NCI-H1930 (cell line): ENCODE measurements around the gene CTBP2.

Source experiments
- DNase-seq, 2 experiments: peaks; one replicate each; lab custom pipeline; 2025; lab: John Stamatoyannopoulos, UW

CTBP2 gene

DNA sequence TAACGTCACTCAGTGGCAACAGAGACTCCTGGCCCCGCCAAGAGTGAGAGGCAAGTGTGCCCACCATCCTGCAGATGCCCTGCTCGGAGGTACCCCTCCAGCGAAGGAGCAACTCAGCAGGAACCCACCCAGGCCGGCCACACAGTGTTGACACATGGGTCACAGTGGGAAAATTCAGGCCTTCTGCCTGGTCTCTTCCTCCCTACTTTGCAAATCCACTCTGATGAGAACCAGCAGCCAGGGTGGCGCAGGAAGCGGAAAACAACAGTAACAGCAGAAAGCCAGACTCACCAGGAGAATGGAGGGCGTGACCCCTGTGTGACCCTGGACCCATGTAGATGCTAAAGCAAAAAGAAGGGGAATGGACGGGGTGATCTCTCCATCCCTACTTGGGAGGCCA lies 53.8 kb downstream of the CTBP2 start:
- DNase-seq, result no peak

DNA sequence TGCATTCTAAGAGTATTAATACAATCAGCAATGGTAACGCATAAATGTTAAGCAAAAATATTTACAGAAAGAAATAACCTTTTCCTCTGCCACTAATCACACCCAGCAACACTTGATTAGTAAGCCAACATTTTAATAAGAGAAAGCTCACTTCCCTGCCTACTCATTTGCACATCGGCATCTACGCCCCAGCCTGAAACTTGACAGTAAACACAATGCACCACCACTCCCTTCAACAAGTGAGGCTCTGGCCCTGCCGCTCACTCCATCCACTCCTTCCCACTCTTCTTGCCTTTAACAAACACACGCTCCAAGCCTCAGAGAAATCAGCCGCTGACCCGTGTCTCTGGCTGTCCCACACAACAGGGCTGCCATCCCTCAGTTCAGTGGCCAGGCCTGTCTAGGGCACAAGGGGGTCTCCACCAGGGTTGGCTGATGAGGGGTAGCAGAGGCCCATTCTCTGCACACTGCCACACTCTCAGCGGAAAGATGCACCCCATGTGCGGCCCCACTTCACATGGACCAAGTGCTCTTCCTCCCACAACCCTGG lies 54.6 kb downstream of the CTBP2 start:
- DNase-seq, result no peak

DNA sequence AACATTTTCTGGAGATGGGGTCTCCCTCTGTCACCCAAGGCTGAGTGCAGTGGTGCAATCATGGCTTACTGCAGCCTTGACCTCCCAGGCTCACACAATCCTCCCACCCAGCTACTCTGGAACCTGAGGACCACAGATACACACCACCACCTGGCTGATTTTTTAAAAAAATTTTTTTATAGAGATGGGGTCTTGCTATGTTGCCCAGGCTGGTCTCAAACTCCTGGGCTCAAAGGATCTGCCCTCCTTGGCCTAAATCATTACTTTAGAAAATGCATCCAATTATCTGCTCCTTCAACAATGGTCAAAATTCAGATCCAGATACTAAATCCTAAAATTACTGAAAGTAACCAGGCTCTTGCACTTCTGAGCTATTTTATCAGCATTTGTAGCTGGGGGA lies 55.2 kb downstream of the CTBP2 start:
- no peak for DNase-seq

DNA sequence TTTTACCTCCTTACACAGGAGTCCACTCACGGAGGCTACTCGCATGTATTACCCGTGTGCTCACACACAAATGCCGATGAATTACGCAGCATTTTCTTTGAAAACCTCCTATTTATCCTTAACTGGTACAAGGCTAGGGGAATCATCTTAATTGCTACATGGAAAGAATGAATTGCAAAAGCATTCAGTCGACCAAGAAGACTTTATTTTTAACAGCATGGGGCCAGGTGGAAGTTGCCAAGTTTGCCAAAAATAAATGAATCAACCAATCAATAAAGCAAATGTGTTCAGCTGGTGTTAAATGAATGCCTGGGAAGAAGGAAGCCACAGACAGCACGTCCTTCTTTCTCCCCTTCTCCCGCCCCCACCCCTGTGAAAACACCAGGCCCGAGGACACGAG lies 55.8 kb downstream of the CTBP2 start:
- DNase-seq, result no peak

DNA sequence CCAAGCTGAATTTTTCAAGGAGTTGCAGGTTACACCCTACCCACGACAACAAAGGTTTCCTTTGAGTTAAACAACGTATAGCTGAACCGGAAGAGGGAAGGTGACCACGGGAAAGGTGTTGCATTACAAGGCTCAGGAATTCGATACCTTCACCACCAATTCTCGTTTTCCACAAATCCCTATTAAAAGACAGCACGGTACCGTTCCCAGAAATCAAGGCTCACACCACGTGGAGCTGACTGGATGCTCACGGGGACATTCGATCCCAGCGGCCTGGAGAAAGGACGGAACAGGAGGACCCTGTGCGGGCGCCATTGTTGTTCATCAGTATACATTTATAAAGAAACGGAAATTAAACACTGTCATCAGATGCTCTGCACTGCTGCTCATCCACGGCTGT lies 56.4 kb downstream of the CTBP2 start:
- no peak for DNase-seq

DNA sequence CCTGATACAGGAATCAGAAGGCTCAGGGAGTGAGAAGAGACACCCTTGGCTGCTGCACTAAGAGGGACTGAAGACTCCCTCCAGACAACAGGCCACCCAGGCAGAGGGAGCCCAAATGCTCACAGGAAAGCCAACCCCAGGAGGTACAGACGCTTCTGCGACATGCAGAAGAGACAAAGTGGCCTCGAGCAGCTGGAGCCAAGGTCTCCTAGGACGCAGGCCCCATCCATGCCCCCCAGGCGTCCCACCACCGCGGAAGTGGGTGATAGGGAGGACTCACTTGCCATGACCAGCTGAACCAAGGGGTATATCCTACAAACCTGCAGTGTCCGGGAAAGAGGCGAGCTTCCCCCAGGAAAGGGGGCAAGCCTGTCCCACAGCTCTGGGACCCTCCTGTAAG lies 56.9 kb downstream of the CTBP2 start:
- no peak for DNase-seq

DNA sequence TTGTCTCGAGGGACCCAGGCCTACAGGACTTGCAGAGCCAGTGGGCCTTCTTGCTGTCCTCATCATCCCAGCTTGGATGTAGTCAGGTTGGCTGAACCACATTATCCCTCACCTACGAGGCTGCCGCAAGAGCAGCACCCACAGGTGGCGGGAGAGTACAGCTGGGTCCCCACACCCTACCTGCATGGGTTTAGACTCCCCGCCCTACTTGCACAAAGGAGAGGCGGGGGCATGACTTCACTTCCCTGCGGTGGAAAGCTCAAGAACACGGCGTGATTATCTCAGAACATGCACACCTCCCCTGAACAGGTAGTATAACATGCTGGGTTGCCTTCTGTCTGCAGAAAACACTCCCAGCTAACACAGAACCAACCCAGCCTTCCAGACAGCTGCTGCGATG lies 57.5 kb downstream of the CTBP2 start:
- DNase-seq, result no peak

DNA sequence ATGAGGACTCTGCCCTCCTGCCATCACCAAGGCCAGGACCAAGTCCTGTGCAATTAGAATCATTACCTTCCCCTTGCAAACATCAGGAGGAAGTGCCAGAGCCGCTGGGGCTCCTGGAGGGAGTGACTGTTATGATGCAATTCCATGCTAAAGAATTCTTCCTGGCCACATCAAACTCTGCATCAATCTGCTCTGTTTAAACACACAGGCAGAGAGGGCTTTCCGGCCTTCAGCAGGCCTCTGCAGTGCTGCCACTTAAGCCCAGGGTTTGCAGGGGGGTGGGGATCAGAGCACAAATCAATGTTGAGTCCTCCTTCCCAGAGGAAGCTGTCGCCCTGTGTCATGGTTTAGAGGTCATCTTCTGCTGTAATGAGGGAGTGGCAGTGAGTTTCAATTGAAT lies 58.1 kb downstream of the CTBP2 start:
- no peak for DNase-seq

DNA sequence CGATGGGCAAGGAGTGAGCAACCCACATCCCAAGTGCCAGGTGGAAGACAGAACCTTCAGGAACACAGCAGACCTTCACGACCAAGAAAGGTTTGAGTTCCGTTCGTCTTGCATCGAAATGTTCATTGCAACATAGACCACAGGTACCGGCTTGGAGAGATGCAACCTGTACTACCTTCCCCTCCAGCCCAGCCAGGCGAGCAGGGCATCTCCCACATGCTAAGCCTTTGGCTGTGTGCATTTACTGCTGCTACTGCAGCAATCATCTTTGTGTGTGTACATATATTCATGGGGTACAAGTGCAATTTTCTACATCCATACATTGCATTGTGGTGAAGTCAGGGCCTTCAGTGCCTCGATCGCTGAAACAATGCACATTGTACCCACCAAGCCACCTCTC lies 58.8 kb downstream of the CTBP2 start:
- DNase-seq, result no peak

DNA sequence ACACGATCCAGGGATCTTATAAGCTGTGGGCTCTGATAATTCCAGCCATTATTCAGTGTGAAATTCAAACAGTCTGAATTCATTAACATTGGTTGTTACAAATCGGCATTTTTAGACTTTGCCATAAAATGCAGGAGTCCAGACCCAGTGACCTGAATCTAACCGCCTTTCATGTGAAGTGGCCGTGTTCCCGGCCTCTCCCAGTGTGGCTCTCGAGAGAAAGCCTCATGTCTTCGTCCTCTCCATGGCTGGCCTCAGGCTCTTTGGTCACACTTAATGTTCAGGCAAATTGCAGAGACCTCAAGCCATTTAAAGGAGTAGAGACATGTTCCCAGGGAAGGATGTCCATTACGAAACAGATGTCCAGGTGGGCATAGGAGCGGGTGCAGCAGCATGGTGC lies 59.3 kb downstream of the CTBP2 start:
- DNase-seq, result no peak

DNA sequence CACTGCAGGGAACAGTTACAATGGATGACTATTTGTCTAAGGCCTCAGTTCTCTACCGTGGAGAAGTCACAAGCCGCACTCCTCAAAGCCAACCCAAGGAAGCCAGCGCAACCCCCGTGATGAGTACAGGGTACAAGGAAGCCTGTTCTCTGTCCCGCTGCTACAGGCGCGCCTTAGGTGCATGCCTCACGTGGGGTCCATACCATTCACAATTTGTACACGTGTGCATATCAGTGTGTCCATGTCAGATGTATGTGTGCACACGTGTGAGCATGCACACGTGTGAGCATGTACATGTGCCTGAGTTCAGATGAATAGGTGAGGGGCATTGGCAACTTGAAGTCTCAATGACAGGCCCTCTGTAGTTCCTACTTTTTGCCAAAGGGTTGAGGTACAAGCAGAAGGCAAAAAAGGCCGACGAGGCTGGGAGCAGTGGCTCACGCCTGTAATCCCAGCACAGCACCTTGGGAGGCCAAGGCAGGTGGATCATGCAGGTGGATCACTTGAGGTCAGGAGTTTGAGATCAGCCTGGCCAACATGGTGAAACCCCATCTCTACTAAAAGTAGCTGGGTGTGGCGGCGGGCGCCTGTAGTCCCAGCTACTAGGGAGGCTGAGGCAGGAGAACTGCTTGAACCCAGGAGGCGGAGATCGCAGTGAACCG lies 62.8 kb downstream of the CTBP2 start:
- no peak for DNase-seq

DNA sequence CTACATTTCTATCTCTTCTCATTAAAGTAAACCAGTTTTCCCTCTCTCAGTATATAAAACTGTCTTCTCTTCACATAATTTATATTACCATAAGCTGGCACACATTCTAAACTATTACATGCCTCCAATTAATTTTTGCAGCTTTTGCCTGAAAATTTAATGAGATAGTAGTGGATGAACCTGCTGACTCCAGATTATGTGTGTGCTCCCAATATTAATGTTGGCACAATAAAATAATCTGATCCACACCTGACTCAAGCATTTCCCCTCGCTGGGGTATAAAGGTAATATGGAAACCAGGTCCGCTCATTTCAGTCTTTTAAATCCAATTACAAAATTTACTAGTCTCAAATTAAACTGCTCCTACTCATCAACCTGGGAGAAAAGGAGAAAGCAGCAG lies 63.4 kb downstream of the CTBP2 start:
- no peak for DNase-seq

DNA sequence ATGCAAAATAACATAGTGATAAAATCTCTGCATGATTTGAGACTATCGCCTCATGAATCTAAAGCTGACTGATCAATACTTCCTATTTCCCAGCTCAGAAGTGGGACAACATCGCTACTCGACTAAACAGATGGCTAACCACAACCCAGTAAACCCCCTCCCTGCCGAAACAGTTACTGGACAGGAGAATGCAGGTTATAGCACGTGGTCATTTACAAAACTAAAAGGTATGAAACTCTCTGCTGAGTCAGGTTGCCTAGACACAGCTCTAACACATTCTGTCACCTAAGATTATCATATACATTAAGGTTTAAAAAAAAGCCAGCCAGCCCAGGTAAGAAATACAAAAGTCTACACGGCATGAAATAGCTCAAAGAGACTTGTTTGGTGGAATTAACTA lies 64.0 kb downstream of the CTBP2 start:
- no peak for DNase-seq

DNA sequence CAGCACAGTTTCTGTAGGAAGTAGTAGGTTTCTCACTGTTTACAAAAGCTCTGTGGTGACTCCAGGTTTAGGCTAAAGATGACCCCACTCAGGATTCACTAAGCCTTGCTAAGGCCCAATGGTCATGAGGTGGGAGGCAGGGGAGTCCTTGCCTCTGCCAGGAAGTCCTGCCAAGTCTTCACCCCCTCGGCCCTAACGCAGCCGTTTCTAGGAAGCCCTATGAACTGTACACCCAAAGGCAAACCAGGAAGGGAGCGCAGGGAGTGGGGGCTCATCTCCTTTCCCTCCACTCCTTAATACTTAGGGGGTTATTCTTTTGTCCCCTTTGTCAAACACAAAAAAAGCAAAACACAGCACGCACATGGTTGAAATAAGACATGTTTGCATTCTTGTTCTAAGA lies 64.6 kb downstream of the CTBP2 start:
- no peak for DNase-seq

DNA sequence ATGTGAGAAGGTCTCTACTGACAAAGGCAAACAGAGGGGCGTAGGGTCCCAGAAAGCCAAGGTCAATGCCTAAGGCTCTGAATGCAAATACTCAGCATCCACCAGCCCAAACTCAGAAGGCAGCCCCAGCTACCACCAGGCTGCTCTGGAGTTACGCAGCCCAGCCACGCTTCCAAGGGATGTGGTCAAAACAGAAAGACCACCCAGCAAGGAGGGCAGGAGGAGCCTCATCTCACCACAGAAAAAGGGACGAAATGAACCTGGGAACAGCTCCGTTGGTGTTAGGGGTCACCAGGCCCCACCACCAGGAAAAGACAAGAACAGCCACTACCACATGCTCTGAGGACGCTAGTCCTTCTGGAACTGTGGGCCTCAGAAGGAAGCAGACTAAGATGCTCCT lies 65.1 kb downstream of the CTBP2 start:
- DNase-seq, result no peak

DNA sequence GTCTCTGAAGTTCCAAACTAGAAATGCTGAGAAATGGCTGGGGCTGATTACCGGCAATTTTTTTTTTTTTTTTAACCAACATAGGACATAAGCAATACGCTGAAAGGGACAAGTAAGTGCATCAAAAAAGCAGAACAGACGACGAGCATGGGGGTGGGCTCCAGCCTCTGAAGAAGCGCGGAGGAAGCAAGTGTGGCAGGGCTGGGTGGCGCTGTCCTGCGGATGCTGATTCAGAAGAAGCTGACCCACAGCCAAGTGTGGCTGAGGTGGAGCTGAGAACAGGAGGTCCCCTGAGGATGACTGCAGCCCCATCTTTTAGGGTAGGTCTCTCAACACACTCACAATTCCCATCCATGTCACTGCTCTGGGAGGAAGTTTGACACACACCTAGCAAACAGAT lies 65.6 kb downstream of the CTBP2 start:
- DNase-seq, result no peak

DNA sequence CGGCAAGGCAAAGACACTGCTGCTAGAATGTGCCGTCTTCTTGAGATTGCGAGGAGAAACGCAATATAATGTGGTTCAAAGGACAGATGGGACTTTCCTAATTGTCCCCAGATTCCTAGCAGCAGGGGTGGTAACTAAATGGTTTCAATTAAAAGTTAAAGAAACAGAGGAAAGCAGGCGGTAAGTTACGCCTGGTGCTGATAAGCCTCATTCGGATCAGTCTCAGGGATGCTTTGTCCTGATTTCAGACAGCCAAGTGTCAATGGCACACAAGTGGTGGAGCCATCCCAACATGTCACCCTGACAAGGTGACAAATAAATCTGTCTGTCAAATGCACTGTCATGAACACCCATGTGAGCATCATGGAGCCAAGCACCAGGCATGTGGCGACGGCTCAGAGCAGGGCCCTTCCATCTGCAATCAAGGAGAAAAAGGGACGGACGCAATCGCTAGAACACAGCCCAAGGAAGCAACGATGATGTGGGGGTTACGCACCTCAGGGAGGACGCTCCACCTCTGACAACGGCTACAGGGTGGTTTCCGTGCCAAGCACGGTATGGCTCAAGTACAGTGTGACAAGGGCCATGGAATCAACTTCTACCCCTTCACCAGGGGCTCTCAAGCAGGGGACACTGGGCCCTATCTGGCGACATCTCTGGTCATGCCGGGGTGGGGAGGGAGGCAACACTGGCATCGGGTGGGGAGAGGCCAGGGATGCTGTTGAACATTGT lies 66.2 kb downstream of the CTBP2 start:
- no peak for DNase-seq

DNA sequence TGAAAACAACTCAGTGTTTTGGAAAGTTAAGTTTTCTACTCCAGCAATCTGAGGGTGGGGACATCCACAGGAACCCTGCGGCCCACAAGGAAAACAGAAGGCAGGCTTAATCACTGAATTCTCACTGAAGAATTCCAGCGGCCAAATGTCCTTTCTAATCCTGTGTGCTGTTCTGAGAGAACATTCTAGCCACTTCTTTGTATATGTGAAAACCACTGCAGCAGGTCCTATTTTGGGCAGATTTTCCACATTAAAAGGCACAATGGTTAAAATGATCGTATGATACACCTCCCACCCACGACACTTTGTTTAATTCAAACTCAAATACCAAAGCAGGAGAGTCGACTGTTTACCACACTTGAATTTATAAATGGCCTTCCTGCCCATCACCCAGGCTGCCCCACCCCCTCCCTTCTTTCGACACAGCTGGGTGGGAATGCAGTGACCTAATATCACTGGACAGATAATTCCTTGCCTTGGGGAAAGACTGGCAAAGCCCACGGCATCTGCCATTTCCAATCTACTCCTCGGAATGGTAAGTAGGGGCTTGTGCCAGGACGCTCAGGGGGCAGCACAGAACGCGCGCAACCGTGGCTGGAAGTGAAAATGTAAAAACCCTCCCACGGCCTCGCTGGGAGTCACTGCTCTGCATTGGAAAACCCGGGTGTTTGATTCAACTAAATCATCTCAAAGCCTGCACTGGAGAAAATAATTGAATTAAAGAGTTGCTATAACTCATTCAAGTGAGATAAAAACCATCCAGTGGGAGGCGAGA lies 67.0 kb downstream of the CTBP2 start:
- DNase-seq, result no peak

DNA sequence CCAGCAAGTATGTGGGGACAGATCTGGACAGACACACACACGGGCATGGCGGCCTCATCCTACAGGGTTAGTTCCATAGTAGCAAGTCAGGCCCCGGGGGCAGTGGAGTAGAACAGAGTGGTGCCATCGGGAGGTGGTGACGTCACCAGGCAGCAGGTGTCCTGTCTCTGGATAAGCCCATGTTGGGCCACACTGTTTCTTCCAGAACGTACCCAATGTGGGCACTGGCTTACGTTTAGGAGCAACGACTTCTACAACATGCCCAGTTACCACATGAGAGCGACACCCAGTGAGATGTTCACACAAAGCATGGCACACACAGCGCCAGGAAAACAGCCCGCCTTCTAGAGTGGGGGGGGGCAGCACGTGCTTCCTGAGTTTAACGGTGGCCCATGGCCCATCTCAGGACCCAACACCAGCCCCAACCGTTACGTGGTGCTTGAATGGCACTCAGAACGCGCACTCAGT lies 67.8 kb downstream of the CTBP2 start:
- no peak for DNase-seq

DNA sequence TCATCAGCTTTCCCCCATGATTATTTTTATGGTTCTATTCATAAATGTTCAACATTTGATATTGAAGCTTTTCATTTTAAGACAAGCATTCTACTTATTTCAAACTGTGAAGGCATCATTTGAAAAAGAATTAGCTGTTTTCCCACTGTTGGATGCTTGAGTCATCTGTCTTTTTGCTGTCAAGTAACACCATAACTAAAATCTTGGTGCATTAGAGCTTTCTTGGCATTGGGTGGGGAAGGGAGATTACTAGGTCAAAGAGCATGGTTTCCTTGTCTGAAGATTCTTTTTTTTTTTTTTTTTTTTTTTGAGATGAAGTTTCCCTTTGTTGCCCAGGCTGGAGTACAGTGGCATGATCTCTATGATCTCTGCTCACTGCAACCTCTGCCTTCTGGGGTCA lies 68.5 kb downstream of the CTBP2 start:
- DNase-seq, result no peak

DNA sequence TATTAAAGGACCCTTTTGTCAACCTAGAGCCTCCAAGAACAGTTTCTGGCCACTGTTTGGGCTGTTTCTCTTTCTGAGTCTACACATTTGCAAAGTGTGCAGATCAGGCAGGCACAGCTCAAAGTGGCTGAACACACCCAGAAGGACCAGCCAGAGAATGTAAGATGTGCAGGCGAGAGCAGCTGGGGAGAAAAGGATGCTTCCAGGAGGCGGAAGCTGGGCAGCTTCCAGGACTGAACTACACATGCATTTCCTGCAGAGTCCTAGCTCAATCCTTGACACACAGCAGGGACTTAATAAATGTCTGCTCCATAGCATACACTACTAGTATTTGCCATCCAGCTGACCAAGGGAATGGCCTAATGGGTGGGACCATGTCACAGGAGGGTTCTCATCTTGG lies 70.9 kb downstream of the CTBP2 start:
- no peak for DNase-seq

DNA sequence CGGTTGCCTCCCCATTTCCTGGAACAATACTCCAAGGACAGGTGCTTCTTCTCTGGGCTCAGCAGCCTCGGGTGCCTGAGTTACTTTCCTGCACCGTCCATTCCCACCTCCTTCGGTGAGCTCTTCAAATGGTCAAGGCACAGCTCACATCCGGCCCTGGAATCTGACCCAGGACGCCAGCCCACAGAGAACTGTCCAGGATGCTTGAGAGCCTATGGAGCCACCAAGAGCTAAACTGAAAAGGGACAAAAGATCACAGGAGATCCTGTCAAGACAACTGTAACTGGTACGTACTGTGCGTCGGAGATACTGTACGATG lies 72.5 kb downstream of the CTBP2 start:
- no peak for DNase-seq
